NCI-H1930 (cell line): ENCODE results near the gene EIF2B2.

Experiments
- DNase-seq, 2 experiments: peaks; one replicate each; lab custom pipeline; 2025; lab: John Stamatoyannopoulos, UW

The EIF2B2 gene

GRCh38 chr14:75002392-75003249 lies at the start of gene EIF2B2:
TSS of gene EIF2B2 (plus strand) at chr14:75002921. CDS start at chr14:75002991, 70 bp downstream.
- peak; percentile 92 to 94 for DNase-seq

DNA sequence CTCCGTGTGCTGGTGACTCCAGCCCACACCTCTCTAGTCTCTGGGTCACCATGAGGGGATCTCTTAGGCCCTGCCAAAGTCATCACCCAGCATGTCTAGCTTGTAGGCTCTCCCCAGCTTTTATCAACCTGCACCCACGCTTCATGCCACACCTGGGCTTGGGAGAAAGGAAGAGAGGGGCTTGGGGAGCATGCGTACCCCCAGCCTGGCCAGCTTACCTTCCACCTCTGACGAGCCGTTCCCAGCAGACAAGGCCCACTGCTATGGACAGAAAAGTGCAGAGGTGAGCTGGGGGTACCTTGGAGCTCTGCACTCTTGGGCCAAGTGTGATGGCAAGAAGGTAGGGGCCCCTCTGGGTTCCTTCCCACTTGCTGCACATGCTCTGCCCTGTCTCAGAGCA lies 49.0 kb upstream of the EIF2B2 start:
- no peak for DNase-seq

GRCh38 chr14:74954232-74954946 lies 48.3 kb upstream of the EIF2B2 start:
- no peak for DNase-seq

GRCh38 chr14:74954947-74955228 lies 47.8 kb upstream of the EIF2B2 start:
- DNase-seq: no peak

DNA sequence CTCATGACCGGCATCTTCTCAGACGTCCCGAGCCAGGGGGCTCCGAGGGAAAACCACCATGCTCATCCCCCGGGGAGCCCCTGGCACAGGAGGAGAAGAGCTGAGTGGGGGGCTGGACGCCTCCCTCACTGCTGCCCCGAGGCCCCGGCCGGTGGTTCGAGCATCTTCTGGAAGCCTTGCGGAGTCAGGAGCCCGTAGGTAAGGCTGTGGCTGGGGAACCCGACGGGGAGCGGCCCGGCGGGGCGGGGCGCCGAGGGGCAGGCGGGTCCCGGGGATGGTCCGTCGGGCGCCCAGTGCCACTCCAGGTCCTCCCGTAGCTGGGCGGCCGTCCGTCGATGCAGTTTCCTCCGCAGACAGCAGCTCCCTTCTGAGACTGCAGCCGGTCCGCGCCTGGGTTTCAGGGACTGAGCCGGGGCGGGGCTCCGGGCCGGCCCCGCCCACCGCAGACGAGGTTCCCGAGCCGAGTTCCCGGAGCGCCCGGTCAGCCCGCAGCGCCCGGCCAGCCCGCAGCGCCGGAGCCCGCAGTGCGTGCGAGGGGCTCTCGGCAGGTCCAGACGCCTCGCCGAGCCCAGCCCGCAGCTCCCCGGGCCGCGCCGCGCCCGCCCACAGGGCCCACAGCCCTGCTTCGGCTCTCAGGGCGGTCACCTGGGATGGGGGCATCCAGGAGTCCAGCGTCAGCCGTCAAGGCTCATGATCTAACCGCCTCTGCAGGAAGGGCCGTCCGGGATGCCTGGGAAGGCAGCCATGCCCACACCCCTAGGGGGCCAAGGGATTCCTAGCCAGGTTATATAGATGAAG lies 47.3 kb upstream of the EIF2B2 start, which contains the start of gene PGF:
TSS of gene PGF (minus strand) at position 369 of the 798 bp plus-strand sequence. CDS start at position 14, 355 bp downstream.
- peak in 1 of 2 experiments; percentile 39 for DNase-seq

DNA sequence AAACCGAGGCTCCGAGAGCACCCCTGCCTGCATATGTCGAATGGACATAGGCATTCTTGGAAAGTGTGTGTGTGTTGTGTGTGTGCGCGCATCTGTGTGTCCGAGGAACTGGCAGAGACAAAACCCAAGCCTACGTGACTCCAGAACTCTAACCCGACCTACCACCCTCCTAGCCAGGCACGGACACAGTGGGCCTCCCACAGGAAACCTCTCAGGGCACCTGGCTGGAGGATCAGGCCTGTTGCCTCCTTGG lies 46.8 kb upstream of the EIF2B2 start:
- no peak for DNase-seq

DNA sequence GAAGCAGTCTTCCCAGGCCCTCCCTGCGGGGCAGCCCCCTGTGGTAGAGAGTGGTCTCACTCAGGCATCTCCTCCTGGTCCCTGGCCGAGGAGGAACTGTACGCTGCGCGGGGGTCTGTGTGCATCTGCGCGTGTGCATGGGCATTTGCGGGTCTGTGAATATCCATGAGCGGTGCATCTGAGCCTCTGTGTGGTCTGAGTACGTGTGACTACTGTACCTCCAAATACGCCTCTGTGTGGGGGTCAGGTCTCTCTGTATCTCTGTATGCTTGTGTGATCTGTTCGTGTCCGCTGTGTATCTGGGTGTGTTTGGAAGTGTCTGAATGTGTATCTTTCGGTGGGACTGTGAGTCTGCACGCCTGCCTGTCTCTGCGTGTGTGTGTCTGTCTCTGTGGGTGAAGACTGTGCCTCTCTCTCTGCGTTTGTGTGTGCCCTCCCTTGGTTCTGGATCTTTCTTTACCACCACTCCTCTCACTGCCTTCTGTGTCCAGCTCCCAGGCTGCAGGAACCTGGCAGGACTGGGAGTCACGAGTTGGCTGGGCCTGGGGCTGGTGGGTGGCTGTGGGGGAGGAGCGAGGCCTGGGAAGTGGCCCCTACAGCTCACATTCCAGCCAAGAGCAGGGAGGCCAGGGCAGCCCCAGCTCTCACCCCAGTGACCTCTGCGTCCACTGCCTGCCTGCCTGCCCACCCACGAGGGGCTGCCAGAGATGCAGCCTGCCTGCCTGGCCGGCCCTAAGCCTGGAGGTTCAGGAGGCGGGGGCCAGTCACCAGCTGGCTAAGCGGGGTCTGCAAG lies 46.2 kb upstream of the EIF2B2 start:
- no peak for DNase-seq

DNA sequence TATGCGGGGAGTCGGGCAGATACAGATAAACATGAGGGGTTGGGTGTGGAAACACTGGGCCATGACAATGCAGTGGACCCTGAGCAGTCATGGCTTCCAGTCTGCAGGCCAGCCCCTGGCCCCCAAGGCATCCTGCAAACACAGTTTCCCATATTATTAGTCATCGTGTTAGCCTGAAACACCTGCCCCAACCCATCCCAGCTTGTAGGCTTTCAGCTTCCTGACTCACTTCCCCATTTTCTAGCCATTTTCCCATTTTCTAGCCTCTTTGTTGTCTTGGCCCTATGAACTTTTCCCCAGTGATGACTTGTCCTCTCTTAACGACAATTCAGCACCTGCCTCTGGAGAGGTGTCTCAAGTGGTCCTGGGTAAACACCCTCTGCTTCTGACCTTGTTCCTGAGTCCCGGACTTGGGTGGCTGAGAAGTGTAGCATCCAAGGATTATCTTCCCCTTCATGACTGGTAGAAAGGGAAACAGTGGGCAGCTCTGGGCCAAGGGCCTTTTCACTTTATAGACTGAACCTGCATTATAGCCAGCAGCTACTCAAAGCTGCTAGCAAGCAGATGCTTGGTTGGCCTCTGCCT lies 43.0 kb upstream of the EIF2B2 start:
- DNase-seq: no peak

- DNase-seq: no peak
These were observed 42.0 kb upstream of the EIF2B2 start for GRCh38 chr14:74960736-74961135.

DNA sequence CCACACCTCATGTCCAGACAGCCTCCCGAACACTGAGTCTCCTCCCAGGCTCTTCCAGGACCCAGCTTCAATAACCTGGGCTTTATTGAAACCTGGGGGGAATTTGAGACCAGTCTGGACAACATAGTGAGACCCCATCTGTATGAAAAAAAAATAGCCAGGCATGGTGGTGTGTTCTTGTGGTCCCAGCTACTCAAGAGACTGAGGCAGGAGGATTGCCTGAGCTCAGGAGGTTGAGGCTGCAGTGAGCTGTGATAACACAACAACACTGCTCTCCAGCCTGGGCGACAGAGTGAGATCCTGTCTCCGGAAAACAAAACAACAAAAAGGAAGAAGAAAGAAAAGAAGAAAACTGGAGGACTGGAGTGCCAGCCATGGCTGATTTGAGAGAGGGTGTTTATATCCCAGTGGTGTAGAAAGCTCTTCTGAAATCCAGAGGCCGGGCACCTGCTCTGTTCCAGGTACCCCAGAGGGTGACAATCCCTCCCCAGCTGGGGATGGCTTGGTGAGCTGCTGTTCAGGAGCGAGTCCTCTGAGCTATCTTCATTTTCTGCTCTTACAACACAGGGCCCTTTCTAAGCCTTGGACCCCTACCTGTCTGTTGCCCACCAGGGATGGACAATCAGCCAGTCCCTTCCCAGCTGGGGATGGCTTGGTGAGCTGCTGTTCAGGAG lies 41.3 kb upstream of the EIF2B2 start:
- DNase-seq: no peak

- DNase-seq: no peak
These were observed 40.7 kb upstream of the EIF2B2 start for GRCh38 chr14:74962046-74962445.

DNA sequence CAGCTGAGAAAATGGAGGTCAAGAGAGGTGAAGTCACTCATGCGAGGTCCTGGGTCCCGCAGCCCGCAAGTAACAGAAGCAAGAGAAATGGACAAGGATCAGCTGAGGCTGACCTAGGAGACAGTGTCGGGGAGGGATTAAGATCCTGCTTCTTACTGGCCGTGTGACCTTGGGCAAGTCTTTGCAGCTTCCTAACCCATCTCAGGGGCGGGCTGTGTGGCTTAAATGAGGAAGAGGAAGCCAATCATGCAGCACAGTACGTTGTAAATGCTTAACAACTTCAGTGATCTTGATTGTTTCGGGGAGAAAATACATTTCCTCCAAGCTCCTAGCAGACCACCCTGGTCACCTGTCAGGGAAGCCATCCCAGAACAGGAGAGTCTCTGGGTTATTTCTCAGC lies 40.2 kb upstream of the EIF2B2 start:
- DNase-seq: no peak

- no peak for DNase-seq
These were observed 39.5 kb upstream of the EIF2B2 start for GRCh38 chr14:74963178-74963704.

GRCh38 chr14:74963705-74964271 lies 38.9 kb upstream of the EIF2B2 start:
- no peak for DNase-seq

DNA sequence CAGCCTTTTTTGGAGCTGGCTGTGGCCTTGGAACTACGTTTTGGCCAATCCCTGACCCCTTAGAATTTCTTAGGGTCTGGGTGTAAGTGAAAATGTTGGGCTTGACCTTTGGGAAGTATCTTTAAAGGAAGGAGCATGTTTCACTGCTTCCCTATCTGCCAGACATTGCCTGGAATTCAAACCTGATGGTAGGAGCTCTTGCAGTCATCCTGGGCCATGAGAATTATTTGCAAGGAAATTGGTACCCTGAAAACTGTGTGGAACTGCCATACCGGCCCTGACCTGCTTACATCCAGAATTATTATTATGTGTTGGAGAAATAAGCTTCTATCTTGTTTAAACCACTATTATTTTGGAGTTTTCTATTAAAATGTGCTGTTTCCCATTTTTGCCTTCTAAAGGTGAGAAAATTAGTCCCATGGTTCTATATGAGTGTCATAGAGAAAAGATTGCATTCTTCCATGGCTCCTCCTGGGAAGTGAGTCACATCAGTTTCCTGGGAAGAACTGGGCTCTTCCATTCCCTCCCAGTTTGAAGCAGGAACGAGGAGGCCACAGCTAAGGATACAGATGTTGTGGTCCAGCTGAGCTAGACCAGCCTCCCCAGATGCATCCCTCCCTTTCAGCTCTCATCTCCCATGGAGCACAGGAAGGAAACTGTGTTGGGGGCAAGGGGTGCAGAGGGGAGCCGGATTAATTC lies 37.8 kb upstream of the EIF2B2 start:
- DNase-seq: no peak

DNA sequence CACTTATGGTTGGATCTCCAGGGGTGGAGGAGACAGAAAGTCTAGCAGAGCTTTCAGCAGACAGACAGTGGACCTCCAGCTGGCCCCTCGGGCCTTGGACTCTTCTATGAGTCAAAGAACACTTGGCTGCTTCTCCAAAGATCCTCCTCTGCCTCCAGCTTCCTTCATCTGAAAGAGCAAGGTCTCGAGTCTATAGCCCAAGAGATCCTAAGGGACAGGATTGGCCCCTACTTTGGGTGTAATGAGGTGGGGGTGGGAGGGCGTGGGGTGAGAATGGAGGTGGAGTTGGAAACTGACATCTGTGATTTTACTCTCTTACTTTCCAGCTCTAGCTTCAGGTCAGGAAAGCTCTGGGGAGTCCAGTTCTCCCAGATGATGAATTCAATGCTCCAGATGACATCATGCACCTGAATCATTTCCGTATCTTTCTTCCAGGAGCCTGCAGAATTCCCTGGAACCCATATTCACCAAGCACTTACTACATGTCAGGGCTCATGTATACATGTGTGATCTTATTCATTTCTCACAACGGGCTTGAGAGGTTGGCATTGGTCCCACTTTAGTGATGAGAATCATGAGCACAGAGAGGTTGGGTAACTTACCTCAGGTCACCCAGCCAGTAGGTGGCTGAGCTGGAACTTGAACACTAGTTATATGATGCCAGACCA lies 37.1 kb upstream of the EIF2B2 start:
- no peak for DNase-seq

GRCh38 chr14:74968811-74969210 lies 33.9 kb upstream of the EIF2B2 start:
- no peak for DNase-seq

- DNase-seq: no peak
These were observed 29.6 kb upstream of the EIF2B2 start for GRCh38 chr14:74973003-74973653.

DNA sequence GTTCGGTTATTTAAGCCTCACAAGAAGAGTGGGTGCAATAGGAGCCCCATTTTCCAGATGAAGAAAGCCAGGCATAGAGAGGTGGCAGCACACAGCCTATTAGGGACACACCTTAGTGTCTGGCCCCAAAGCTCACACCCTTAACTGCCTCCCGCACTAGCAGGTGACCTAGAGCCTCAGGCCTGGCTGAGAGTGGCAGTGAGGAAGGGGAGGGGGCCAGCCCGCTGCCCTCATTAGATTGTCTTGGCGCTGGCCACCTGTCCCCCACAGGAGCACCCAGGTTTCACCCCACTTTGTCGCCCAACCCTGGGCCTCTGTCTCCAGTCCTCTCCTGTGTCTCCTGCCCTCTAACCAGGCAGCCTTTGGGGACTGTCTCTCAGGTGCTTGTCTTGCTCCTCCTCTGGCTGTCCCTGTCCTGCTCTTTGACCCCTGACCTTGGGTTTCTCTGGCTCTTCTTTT lies 28.8 kb upstream of the EIF2B2 start:
- DNase-seq: no peak
